ENCODE results near the gene PSMF1. TPM values are rescaled to one million over a fixed set of nuclear protein-coding genes. Genes with fewer than 3 reads are reported as not detected.

The PSMF1 gene
- total RNA-seq, 4 donors from 2014 or later, result 65.4 to 91.5 (median 73.4) TPM

GRCh38 chr20:1164871-1165270, 46.5 kb downstream of the PSMF1 start:
- 91% methylated on average over 7 of the region's 7 CpGs for WGBS
- intact Hi-C loops (cut with DNase I), result no loop called here
- H3K27ac ChIP-seq (replicated peaks in 1 of 4), result no peak overlapping the region
- no peak for DNase-seq (ENCODE audit: extremely low spot score)
- no peak for TF ChIP-seq POLR2A (IDR thresholded peaks at IDR 0.05; ENCODE audit: low read depth)
- TF ChIP-seq CTCF (IDR thresholded peaks at IDR 0.05), result no peak
- no peak for TF ChIP-seq POLR2AphosphoS5 (IDR thresholded peaks at IDR 0.05)
- TF ChIP-seq EP300 (IDR thresholded peaks at IDR 0.05), result no peak
- H3K4me1 ChIP-seq, result peaks cover 0 to 4% (median 0%) of the 10 kb centered on the region in 4 donors
- H3K4me3 ChIP-seq, result no peak overlapping the region
- peaks cover 72 to 99% (median 90%) of the 10 kb centered on the region in 4 donors for H3K36me3 ChIP-seq
- no peaks in the 10 kb centered on the region for H3K27me3 ChIP-seq
- H3K9me3 ChIP-seq, result no peaks in the 10 kb centered on the region

GRCh38 chr20:1165521-1165920, 47.1 kb downstream of the PSMF1 start:
- no peak for DNase-seq (ENCODE audit: extremely low spot score)
- 80% methylated on average over 1 of the region's 1 CpG for WGBS
- Histone ChIP-seq H3K4me3 (no peak overlapping the region), H3K27me3 (no peaks in the 10 kb centered on the region), H3K4me1 (peaks cover 0 to 4% (median 0%) of the 10 kb centered on the region in 4 donors), H3K36me3 (peaks cover 69 to 99% (median 90%) of the 10 kb centered on the region in 4 donors), H3K9me3 (no peaks in the 10 kb centered on the region), H3K27ac (replicated peaks in 1 of 4) (no peak overlapping the region)
- intact Hi-C loops (cut with DNase I), result no loop called here
- TF ChIP-seq POLR2AphosphoS5 (IDR thresholded peaks at IDR 0.05), result no peak
- no peak for TF ChIP-seq CTCF (IDR thresholded peaks at IDR 0.05)
- TF ChIP-seq POLR2A (IDR thresholded peaks at IDR 0.05; ENCODE audit: low read depth), result no peak
- no peak for TF ChIP-seq EP300 (IDR thresholded peaks at IDR 0.05)

GRCh38 chr20:1165941-1166340, 47.5 kb downstream of the PSMF1 start:
- H3K27ac ChIP-seq (replicated peaks in 1 of 4), result no peak overlapping the region
- intact Hi-C loops (cut with DNase I), result no loop called here
- H3K9me3 ChIP-seq, result no peaks in the 10 kb centered on the region
- DNase-seq (ENCODE audit: extremely low spot score), result no peak
- peaks cover 67 to 99% (median 90%) of the 10 kb centered on the region in 4 donors for H3K36me3 ChIP-seq
- 94% methylated on average over 9 of the region's 9 CpGs for WGBS
- no peak overlapping the region for H3K4me3 ChIP-seq
- TF ChIP-seq EP300 (IDR thresholded peaks at IDR 0.05) (no peak), POLR2A (IDR thresholded peaks at IDR 0.05; ENCODE audit: low read depth) (no peak), CTCF (IDR thresholded peaks at IDR 0.05) (no peak), POLR2AphosphoS5 (IDR thresholded peaks at IDR 0.05) (no peak)
- H3K4me1 ChIP-seq, result peaks cover 0 to 4% (median 0%) of the 10 kb centered on the region in 4 donors
- no peaks in the 10 kb centered on the region for H3K27me3 ChIP-seq

GRCh38 chr20:1166948-1167720, 48.7 kb downstream of the PSMF1 start:
- no peak overlapping the region for H3K4me3 ChIP-seq
- H3K4me1 ChIP-seq, result peaks cover 0 to 4% (median 0%) of the 10 kb centered on the region in 4 donors
- no peak overlapping the region for H3K27ac ChIP-seq (replicated peaks in 1 of 4)
- intact Hi-C loops (cut with DNase I), result no loop called here
- no peaks in the 10 kb centered on the region for H3K27me3 ChIP-seq
- TF ChIP-seq EP300 (IDR thresholded peaks at IDR 0.05) (no peak), POLR2A (IDR thresholded peaks at IDR 0.05; ENCODE audit: low read depth) (no peak), CTCF (IDR thresholded peaks at IDR 0.05) (no peak)
- H3K36me3 ChIP-seq, result peaks cover 61 to 99% (median 90%) of the 10 kb centered on the region in 4 donors
- 92% methylated on average over 1 of the region's 1 CpG for WGBS
- no peak for DNase-seq (ENCODE audit: extremely low spot score)
- H3K9me3 ChIP-seq, result no peaks in the 10 kb centered on the region
